Endothelial cell of umbilical vein (primary cell): ENCODE results near the gene PRKD1. TPM values are rescaled to one million over a fixed set of nuclear protein-coding genes. Genes with fewer than 3 reads are reported as not detected.

Experiments
- BruUV-seq: library from RNA; stranded (reverse); fragments of 400-500 nt; replicated peaks from 2 replicates; lab custom pipeline; 2021; lab: Mats Ljungman, UMichigan
- CTCF ChIA-PET: fragments of 300-600, 350-600 bp; sonication (Branson Sonifier 250); formaldehyde crosslinking; loops from one replicate; lab custom pipeline; 2021; ENCODE audit warnings: antibody characterized with exemption, inconsistent platforms; lab: Charles Lee
- POLR2A ChIA-PET: fragments of 300-600, 350-600 bp; sonication (Branson Sonifier 250); formaldehyde crosslinking; loops from one replicate; lab custom pipeline; 2021; ENCODE audit warnings: antibody characterized with exemption, inconsistent platforms; lab: Charles Lee
- DNase-seq: peaks from one replicate; pipeline ENCODE4 v3.0.0-alpha.2; 2011; ENCODE audit warnings: low read depth, low spot score
- FAIRE-seq: peaks from 2 replicates; lab custom pipeline; 2011; peaks lifted over from hg19 to GRCh38; lab: Jason Lieb, UNC
- H2AFZ ChIP-seq: 2 replicates; pipeline ENCODE4 v1.6.0; 2012; ENCODE audit warnings: low read depth, low read length, control low read depth, inconsistent platforms
- H3K27ac ChIP-seq: 2 replicates; pipeline ENCODE4 v1.5.1; 2011; ENCODE audit warnings: low read depth, mild to moderate bottlenecking, control low read depth, low read length, moderate library complexity; ENCODE audit not compliant: insufficient read depth
- H3K27me3 ChIP-seq, 2 experiments: 2 replicates each; pipeline versions ENCODE4 v1.6.0 to v1.6.1; 2011; ENCODE audit warnings: low read length in 2 of 2, mixed read lengths in 1 of 2; ENCODE audit not compliant: control insufficient read depth in 2 of 2, insufficient read depth in 2 of 2
- H3K36me3 ChIP-seq, 2 experiments: 2 replicates in 1 of 2; 3 replicates in 1 of 2; pipeline ENCODE4 v1.5.1; 2011; ENCODE audit warnings: low read length in 2 of 2, mild to moderate bottlenecking in 1 of 2, moderate library complexity in 1 of 2; ENCODE audit not compliant: control insufficient read depth in 2 of 2, insufficient read depth in 2 of 2; ENCODE audit errors: extremely low read depth in 1 of 2
- H3K4me1 ChIP-seq: 3 replicates; pipeline ENCODE4 v1.5.1; 2011; ENCODE audit warnings: mild to moderate bottlenecking, low read length; ENCODE audit not compliant: control insufficient read depth, insufficient read depth; ENCODE audit errors: extremely low read depth
- H3K4me2 ChIP-seq: 2 replicates; pipeline ENCODE4 v1.6.1; 2011; ENCODE audit warnings: low read length, control low read depth, mixed read lengths; ENCODE audit not compliant: insufficient read depth
- H3K4me3 ChIP-seq, 3 experiments: fragments of 200-600 bp in 1 of 3; sonication (generic), shearing (Covaris generic) in 1 of 3; replicated peaks in 1 of 3; 2 replicates each; pipeline ENCODE4 v1.5.1; 2011 to 2016; ENCODE audit warnings: control low read depth in 3 of 3, low read length in 3 of 3, mild to moderate bottlenecking in 2 of 3, inconsistent platforms in 1 of 3, low read depth in 1 of 3, moderate library complexity in 1 of 3; ENCODE audit not compliant: insufficient read depth in 1 of 3
- H3K79me2 ChIP-seq: 2 replicates; pipeline ENCODE4 v1.6.0; 2012; ENCODE audit warnings: low read length, inconsistent platforms; ENCODE audit not compliant: control insufficient read depth, insufficient read depth
- H3K9ac ChIP-seq: replicated peaks from 2 replicates; pipeline ENCODE3; 2011; ENCODE audit warnings: low read length, control low read depth; ENCODE audit not compliant: insufficient read depth; ENCODE audit errors: extremely low read depth
- H3K9me1 ChIP-seq: replicated peaks from 3 replicates; pipeline ENCODE4 v1.6.0; 2011; ENCODE audit warnings: mild to moderate bottlenecking, low read length; ENCODE audit not compliant: control insufficient read depth, insufficient read depth; ENCODE audit errors: extremely low read depth
- H3K9me3 ChIP-seq: replicated peaks from 2 replicates; pipeline ENCODE4 v1.5.1; 2012; ENCODE audit warnings: low read length, inconsistent platforms; ENCODE audit not compliant: control insufficient read depth, insufficient read depth
- H4K20me1 ChIP-seq: replicated peaks from 2 replicates; pipeline ENCODE3; 2011; ENCODE audit warnings: mild to moderate bottlenecking, low read length; ENCODE audit not compliant: control insufficient read depth, insufficient read depth; ENCODE audit errors: extremely low read depth
- CTCF ChIP-seq, 2 donors: IDR thresholded peaks; 1 replicate in 1 of 2; 2 replicates in 1 of 2; pipeline ENCODE4 v1.5.1; 2011; ENCODE audit warnings: low read length in 2 of 2, mild to moderate bottlenecking in 2 of 2, moderate library complexity in 2 of 2, control low read depth in 1 of 2, inconsistent platforms in 1 of 2, low read depth in 1 of 2; ENCODE audit not compliant: insufficient read depth in 1 of 2; ENCODE audit errors: extremely low read depth in 1 of 2
- GATA2 ChIP-seq: IDR thresholded peaks from 2 replicates; pipeline ENCODE4 v1.7.0; 2011; ENCODE audit warnings: low read depth, mild to moderate bottlenecking, moderate library complexity, mixed read lengths, low read length; ENCODE audit not compliant: insufficient read length, insufficient read depth
- JUN ChIP-seq: IDR thresholded peaks from 2 replicates; pipeline ENCODE4 v1.6.1; 2011; ENCODE audit warnings: borderline replicate concordance, low read depth; ENCODE audit not compliant: insufficient read length, insufficient read depth
- MAX ChIP-seq: IDR thresholded peaks from 2 replicates; pipeline ENCODE4 v1.6.1; 2011; ENCODE audit not compliant: insufficient read depth, insufficient read length
- dilution Hi-C: fragments of 300-500 bp; cut with MboI; formaldehyde crosslinking; loops from one replicate; pipeline ENCODE4 v1.15.0; 2019; ENCODE audit warnings: low sequenced_read_pairs; ENCODE audit not compliant: extremely low pct_ligation_motif_present
- intact Hi-C: fragments of 100-400 bp; cut with micrococcal nuclease; formaldehyde crosslinking; loops from one replicate; pipeline ENCODE4 v1.10.0; 2022
- polyA plus RNA-seq, 4 experiments: library from polyadenylated mRNA; depleted of rRNA in 3 of 4; stranded (reverse) in 3 of 4; unstranded in 1 of 4; fragments of >200 nt; gene quantifications; 2 replicates each; pipeline versions ENCODE4 v1.2.1 to v1.2.3, GENCODE V29; 2011 to 2012; ENCODE audit warnings: missing spikeins in 1 of 4
- total RNA-seq: library from RNA; stranded (reverse); gene quantifications from 2 replicates; pipeline ENCODE4 v1.2.3, GENCODE V29; 2021

Gene PRKD1
- total and polyA plus RNA-seq, 2 donors (not counting 3 experiments of a cell fraction or from before 2014, with no cell fraction given), result 3.9 to 10.9 TPM

- H3K4me1 ChIP-seq, result no peaks in the 10 kb centered on the region
- FAIRE-seq, result no peak
Measured at GRCh38 chr14:29822430-29822709, 105.3 kb downstream of the PRKD1 start.

More at GRCh38 chr14:29822430-29822709, 105.3 kb downstream of the PRKD1 start:
- no peaks in the 10 kb centered on the region for H3K36me3 ChIP-seq
- no peak for DNase-seq
- no peaks in the 10 kb centered on the region for H3K27me3 ChIP-seq
- intact Hi-C loops, result no loop called here
- H3K9me1 ChIP-seq, result no peaks in the 10 kb centered on the region
- ChIA-PET CTCF (interaction anchor here (1.3 kb wide), 1 partner anchor 383 kb away, joined by 3 read pairs; no protein-coding TSS in a partner anchor), POLR2A (no interaction called here)
- no peaks in the 10 kb centered on the region for H3K79me2 ChIP-seq
- no TSS peak for BruUV-seq
- dilution Hi-C loops, result no loop called here
- H4K20me1 ChIP-seq, result peaks cover 3% of the 10 kb centered on the region
- H3K9ac ChIP-seq, result no peak overlapping the region
- H3K27ac ChIP-seq, result no peak overlapping the region
- H3K4me2 ChIP-seq, result no peak overlapping the region
- H3K9me3 ChIP-seq, result no peaks in the 10 kb centered on the region
- TF ChIP-seq MAX, result no peak
- no peak for TF ChIP-seq GATA2
- no peak for TF ChIP-seq JUN
- no peak for TF ChIP-seq CTCF (IDR thresholded peaks at IDR 0.05; ENCODE audit: extremely low read depth in 1 of 2, insufficient read depth in 1 of 2, low read depth in 1 of 2, low read length in 2 of 2)
- H3K4me3 ChIP-seq, result no peak overlapping the region
- no peak overlapping the region for H2AFZ ChIP-seq
